GM18909 (cell line): ENCODE data around the gene DSCAM.
"Not testable (repeated sequence)": the region's sequence is repeated elsewhere in the genome, so short reads cannot be mapped to it uniquely, and the experiment has no call there.

ENCODE experiments used
- ATAC-seq: cut with Tn5 transposase; IDR thresholded peaks from one replicate; pipeline ENCODE4 v1.9.1; 2021; ENCODE audit warnings: mild to moderate bottlenecking; ENCODE audit not compliant: unreplicated experiment, poor library complexity

The DSCAM gene, protein sequence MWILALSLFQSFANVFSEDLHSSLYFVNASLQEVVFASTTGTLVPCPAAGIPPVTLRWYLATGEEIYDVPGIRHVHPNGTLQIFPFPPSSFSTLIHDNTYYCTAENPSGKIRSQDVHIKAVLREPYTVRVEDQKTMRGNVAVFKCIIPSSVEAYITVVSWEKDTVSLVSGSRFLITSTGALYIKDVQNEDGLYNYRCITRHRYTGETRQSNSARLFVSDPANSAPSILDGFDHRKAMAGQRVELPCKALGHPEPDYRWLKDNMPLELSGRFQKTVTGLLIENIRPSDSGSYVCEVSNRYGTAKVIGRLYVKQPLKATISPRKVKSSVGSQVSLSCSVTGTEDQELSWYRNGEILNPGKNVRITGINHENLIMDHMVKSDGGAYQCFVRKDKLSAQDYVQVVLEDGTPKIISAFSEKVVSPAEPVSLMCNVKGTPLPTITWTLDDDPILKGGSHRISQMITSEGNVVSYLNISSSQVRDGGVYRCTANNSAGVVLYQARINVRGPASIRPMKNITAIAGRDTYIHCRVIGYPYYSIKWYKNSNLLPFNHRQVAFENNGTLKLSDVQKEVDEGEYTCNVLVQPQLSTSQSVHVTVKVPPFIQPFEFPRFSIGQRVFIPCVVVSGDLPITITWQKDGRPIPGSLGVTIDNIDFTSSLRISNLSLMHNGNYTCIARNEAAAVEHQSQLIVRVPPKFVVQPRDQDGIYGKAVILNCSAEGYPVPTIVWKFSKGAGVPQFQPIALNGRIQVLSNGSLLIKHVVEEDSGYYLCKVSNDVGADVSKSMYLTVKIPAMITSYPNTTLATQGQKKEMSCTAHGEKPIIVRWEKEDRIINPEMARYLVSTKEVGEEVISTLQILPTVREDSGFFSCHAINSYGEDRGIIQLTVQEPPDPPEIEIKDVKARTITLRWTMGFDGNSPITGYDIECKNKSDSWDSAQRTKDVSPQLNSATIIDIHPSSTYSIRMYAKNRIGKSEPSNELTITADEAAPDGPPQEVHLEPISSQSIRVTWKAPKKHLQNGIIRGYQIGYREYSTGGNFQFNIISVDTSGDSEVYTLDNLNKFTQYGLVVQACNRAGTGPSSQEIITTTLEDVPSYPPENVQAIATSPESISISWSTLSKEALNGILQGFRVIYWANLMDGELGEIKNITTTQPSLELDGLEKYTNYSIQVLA (N-terminal part only)

DNA sequence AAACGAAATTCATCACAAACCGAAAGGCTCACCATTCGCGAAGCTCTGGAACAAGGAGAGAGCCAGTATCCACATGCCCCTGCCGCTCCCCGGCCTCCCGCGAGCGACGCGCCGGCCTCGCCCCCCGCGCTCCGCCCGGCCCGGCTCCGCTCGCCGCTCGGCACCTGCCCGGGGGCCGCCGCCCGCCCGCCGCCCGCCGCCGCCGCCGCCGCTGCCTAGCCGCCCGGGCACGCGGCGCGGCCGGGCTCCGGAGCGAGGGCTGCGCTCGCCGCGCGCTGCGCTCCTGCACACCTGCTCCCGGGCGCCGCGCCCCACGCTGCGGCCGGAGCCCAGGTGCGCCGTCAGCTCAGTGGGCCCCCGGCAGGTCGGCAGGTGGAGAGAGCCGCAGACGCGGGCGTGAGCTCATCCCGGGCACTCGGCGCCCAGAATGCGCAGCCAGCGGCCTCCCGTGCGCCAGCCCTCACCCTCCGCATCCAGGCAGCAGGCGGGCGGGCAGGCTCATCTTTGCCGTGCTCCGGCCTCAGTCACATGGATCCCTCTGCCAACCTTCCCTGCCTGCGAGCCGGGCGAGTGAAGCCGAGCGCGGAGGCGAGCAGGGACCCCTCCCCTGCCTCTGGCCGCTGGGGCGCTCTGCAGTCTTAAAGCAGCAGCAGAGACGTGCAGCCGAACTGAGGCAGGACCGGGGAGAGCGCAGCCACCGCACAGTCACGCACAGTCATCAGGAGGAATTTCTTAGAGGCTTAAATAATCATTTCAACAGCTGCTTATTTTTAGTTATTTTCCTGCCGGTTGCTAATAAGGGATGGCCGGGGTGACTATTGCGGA lies at the start of gene DSCAM:
Gene DSCAM (minus strand): TSS at position 572 of the 825 bp plus-strand sequence. CDS start 497 bp downstream, at position 75.
- no peak for ATAC-seq

DNA sequence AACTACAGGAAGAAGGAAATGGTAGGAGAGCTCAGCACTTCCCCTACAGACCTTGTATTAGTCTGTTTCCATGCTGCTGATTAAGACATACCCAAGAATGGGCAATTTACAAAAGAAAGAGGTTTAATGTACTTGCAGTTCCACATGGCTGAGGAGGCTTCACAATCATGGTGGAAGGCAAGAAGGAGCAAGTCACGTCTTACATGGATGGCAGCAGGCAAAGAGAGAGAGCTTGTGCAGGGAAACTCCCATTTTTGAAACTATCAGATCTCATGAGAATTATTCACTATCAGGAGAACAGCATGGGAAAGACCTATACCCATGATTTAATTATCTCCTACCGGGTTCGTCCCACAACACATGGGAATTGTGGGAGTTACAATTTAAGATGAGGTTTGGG lies 48.7 kb upstream of the DSCAM start:
- ATAC-seq: not testable (repeated sequence)

DNA sequence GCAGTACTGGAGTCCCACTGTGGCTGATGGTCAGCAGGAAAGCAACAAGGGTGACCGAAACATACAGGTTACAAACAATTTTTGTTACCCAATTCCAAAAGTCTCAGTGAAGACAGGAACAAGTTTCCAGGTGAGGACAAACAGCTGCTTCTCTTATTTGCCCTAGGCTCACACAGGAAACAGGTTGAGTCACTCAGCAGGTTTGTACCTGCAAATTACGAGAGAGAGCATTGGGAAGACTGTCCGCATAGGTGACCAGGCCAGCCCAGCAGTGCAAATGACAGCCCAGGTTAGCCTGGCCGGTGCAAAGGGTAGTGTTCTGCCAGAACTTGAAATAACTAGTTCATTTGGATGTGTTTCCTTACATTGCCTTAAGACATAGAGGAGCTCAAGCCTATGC lies 40.0 kb upstream of the DSCAM start:
- ATAC-seq: no peak

DNA sequence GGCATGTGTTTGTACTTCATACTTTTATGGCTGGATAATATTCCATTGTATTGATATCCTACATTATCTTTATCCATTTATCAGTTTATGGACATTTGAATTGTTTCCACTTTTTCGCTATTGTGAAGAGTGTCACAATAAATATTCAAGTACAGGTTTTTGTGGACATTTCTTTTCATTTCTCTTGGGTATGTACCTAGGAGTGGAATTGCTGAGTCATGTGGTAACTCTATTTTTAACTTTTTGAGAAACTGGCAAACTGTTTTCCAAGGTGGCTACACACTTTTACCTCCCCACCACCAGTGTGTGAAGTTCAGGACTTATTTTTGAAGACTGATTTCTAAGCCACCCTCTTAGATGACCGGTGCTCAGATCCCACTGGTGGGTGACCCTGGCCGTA lies 39.0 kb upstream of the DSCAM start:
- ATAC-seq: no peak

DNA sequence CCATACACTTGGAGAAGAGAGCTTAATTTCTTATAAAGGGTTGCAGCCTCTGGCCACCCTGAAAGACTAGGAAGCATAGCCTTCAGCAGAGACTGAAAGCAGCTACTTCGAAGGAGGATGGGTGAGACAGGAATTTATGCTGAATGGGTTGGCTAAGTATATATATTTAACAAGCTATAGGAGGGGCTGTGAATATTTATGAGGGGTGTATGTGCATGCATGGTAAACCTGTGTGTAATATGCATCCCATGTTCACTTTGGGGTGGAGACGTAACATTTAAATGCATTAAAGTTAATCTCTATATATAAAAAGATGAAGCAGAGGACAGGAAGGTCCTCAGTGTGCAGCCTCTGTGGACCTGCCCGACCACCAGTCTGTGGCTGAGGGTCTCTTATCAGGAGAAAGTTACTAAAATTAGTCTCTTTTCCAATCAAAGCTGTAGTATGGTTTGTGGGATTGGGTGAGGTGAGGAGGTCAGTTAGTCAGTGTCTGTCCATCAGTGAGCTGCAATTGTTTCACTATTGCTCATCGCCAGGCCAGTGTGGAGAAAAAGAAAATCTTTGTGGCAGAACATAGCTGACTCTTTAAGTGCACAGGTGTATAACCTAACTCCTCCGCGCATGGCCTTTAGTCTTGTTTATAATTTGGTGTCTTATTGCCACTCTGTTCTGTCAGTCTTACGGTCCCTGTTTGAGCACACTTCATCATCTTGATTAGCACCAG lies 35.4 kb upstream of the DSCAM start:
- no peak for ATAC-seq

DNA sequence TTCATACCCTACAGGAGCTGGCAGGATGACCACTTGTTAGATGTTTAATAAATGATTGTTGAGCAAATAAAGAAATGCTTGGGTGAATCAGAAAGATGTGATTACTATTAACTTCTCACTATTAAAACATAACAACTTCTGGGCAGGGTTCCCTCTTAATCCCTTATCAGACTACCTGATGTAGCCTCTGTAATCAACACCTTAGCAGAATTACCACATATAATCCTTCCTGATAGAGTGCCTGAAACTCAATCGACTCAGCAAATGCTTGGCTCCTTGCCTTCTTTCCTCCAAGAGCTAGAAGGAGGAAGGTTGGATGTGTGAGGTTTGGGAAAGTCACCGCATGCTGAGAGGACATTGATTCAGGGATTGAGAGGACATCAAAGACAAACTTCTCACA lies 34.8 kb upstream of the DSCAM start:
- ATAC-seq: no peak

DNA sequence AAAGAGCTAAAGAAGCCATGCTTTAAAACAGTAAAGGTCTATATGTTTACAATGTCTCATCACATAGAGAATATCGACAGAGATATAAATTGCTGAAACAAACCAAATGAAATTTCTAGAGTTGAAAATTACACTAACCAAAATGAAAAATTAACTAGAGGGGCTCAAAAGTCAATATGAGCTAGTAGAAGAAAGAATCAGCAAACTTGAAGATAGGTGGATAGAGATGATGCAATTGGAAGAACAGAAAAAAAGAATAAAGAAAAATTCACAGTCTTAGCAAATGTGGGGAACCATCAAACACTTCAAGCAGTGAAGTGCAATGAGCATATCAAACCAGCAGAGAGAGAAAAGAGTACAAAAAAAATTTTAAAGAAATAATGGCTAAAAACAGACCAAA lies 24.1 kb upstream of the DSCAM start:
- ATAC-seq: no peak

DNA sequence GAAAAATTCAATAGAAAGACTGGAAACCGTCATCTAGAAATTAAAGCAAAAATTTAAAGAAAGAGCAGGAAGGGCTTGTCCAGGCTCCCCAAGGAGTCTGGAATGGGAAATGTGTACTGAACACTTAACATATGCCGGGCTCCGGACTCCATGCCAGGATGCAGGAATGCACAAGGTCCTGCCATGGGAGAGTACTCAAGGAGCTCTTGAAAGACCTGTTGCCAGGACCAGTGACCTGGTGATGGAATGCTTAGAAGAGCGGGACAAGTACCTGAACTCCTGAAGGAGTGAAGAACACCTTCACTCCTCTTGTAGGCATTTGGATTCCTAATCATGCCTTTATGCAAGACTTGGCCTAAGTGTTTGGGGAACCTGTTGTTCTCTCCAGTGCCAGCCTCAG lies 16.9 kb upstream of the DSCAM start:
- ATAC-seq: no peak

DNA sequence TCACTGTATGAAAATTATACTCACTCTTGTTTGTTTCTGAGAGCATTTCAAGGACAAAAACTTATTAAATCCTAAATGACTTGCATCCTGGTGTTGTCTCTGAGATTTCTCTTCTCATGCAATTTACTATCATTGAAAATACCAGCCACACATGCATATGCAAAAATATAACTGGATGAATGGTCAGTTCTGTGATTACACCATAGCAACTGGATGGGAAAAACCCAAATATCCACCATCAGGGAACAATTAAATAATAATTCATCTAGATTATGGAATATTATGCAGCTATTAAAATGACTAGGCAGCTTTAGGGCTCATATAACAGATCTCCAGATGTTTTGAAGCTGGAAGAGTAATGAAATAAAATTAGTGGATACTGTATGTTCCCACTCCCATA lies 11.6 kb upstream of the DSCAM start:
- no peak for ATAC-seq

DNA sequence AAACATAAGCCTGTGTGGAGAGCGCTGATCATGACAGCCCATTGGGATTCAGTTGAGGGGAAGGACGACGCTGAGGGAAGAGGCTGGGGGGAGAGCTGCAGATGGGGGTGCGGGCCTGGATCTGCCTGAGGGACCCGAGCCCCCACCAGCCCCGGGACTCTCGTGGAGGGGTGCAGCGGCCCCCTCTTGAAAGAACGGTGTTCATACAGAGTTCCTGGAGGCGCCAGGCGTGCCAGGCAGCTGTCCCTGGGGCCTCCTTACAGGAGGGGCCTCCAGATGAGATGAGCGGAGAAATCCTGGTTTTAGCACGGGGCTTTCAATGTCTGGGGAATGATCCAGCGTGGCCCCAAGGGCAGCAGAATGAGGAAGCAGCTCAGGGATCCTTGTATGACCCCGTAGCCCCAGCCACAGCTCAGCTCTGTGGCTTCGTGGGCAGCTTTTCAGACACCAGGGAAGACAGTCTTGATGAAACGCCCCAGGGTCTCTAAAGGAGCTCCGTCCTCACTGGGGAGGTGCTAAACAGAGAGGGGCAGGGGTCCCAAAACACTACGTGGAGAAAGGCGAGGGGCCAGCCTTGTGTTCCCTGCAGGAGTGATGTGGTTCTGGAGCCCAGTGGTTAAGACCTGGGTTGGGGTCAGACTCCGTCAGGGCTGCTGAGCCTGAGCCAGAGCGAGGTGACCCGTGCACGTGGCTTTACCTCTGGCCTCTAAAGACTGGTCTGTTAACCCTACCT lies 7.2 kb upstream of the DSCAM start:
- no peak for ATAC-seq

DNA sequence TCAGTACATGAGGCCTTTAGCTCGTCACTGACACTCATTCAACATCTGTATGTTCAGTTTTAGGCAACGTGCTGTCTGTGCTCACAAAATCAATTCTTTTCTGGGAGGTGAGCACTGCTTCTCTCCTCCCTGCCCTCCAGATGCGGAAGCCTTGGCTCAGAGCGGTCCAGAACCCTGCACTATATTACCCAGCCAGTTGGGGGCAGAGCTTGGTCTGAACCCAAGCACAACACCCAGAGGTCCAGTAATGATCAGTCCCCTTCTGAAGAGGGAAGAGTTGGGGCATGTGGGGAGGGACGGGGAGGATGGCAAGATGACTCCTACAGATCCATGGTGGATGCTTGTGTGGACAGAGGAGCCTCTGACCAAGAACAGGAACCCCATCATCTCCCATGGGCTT lies 5.6 kb upstream of the DSCAM start:
- ATAC-seq: no peak

DNA sequence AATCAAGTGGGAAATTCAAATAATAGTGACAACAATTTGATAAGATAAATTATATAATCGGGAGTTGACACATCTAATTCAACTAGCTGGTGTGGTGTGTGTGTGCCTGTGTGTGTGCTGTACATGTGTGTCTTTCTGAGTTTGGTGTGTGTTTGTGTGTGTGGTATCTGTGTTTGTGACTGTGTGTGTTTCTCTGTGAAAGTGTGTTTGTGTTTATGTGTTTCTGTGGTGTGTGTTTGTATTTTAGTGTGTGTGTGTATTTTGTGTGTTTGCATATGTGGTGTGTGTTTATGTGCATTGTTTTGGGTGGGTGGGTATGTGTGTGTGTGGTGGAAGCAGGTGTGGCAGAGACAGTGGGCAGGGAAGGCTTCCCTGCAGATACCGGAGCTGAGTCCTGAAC lies 4.8 kb upstream of the DSCAM start:
- no peak for ATAC-seq

DNA sequence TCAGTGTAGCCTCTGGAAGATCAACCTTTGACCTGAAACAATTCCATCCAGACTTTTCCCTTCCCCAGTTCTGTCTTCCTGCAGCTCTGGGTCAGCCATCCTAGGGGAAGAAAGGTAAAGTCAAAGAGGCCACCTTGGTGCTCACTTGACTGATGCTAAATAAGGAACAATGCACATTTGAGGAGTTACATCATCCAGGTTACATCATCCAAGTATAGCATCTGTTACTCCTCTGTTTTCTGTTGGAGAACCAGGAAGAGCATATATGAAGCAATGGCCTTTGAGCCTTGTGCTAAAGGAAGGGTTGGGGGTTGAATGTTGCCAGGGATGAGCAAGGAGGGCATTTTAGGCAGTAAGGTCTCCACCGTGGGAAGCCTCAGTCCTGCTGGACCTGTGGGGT lies 3.1 kb upstream of the DSCAM start:
- ATAC-seq: no peak

DNA sequence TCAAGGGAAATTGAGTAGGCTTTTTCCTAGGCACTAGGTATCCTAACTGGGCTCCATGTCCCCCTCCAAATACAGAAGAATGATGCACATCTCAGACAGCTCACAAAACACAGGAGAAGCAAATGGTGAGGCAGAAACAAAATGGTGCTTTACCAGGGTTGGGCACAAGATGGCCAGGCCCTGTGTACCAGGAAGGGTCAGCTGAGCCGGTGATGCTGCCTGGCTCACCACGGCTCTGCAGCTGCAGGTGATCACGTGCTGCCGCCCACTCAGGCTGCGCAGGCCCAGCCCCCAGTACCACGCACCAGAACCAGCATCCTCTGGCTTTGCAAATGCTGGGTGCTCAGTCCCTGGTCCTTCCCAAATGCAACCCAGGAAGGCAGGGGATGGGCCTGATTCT lies 993 bp upstream of the DSCAM start:
- ATAC-seq: no peak

DNA sequence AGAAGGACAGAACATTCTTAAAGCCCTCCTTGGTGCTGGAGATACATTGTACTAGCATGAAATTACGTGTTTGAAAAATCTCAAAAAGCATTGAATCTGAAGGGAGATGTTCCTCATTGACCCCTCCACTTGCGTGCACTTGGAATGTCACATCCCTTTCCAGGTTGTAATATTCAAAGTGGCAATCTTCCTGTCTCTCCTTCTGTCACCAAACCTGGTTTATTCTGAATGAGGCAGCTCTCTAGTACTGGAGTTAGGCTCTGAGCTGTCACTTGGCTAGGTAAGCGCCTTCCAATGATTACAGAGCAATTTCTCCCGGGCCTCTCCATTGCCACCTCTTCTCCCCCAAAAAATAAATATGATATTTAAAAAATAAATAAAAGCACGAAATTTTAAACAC lies 855 bp downstream of the DSCAM start:
- ATAC-seq: no peak

DNA sequence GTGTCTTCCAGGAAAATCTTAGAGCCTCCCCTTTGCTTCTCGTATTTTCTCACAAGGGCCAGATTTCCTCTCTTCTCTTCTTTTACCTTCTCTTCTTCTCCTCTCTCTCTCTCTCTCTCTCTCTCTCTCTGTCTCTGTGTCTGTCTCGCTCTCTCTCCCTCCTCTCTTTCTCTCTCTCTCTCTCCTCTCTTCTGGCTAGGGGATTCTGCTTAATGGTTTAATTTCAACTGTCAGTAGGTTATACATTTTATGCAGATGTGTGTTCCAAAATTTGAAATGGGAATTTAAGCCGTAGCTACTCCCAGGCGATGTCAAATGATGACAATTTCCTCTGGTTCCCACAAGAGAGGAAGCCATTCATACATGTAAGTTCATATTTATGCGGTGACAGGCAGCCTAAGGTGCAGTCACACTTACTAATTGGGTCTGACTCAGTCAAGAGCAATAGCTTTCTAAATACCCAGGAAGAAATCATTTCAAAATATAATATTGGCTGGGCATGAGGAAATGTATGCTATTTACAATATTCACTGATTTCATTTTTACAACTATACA lies 1.4 kb downstream of the DSCAM start:
- ATAC-seq: no peak

DNA sequence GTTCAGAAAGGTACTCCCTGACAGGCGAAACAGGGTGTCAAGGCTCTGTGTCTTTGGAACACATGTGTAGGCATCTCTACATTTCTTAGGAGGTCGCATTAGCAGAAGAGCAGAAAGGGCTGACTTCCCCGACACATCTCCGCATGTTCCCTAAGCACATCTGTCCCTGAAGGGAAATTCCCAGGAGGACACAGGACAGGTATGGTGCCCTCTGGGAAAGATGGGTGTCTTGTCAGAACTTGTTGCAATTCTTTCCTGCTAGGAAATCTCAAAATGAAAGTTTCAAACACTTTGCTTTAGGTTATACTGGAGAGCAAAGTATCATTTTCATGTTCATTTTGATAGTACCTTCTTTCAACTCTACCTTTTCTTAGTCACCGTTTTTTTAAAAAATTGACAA lies 2.0 kb downstream of the DSCAM start:
- ATAC-seq: no peak

DNA sequence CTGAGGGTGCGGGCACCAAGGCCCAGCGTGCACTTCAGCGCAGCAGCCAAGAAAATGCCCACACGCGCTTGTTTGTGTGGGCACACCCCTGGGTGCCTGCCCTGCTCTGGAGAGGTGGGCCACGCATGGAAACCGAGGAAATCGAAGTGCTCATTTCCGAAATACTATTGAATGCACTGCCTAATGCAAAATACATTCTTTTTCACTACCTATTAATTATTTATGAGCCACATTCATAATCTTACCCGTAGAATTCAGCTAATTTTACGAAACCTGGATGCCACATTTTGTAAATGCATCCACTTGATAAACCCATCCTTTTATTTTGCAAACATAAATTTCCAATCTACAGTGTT lies 4.8 kb downstream of the DSCAM start:
- ATAC-seq: no peak
